Upper lobe of right lung (tissue), 1 donor: ENCODE data around the gene FAM236A. TPM values are rescaled to one million over a fixed set of nuclear protein-coding genes. Genes with fewer than 3 reads are reported as not detected.
"Not testable (repeated sequence)": the region's sequence is repeated elsewhere in the genome, so short reads cannot be mapped to it uniquely, and the experiment has no call there.

Experiments
- ATAC-seq: fragments of 200-7000 bp; cut with Tn5 transposase; one replicate; pipeline ENCODE4 v1.9.1; 2020; ENCODE audit warnings: mild to moderate bottlenecking, moderate library complexity
- DNase-seq: peaks from one replicate; pipeline ENCODE4 v3.0.0-alpha.2; 2020
- H3K27ac ChIP-seq: fragments of 200-600 bp; one replicate; pipeline ENCODE4 v1.8.0; 2022
- H3K27me3 ChIP-seq: fragments of 200-600 bp; one replicate; pipeline ENCODE4 v1.8.0; 2022; ENCODE audit warnings: mild to moderate bottlenecking
- H3K36me3 ChIP-seq: fragments of 200-600 bp; one replicate; pipeline ENCODE4 v1.8.0; 2022
- H3K4me1 ChIP-seq: fragments of 200-600 bp; one replicate; pipeline ENCODE4 v1.8.0; 2022
- H3K4me3 ChIP-seq: fragments of 200-600 bp; one replicate; pipeline ENCODE4 v1.8.0; 2022; ENCODE audit warnings: mild to moderate bottlenecking
- H3K9me3 ChIP-seq: fragments of 200-600 bp; one replicate; pipeline ENCODE4 v1.8.0; 2022
- intact Hi-C: fragments of 100-400 bp; cut with DNase I; formaldehyde crosslinking; loops from one replicate; pipeline ENCODE4 v1.11.0; 2022
- long read RNA-seq: library from polyadenylated mRNA; unstranded; transcript quantifications from one replicate; pipeline ENCODE4 v2.0.0, GENCODE V29; 2021
- total RNA-seq: library from RNA; stranded (reverse); fragmentation: NEBNext Ultra II Directional; extraction: Animal tissue kit (Norgen Biotek cat#: 25700); gene quantifications from one replicate; pipeline ENCODE4 v1.2.1, GENCODE V29; 2021
- donor health status: DM: no; HTN: yes; CAD: no; lungs with severe emphysema.

Gene FAM236A
- not detected for total RNA-seq
- long read RNA-seq, result 0 reads

GRCh38 chrX:72937906-72938305 is at the start of gene FAM236A:
TSS of gene FAM236A (plus strand) at chrX:72938206. CDS start at chrX:72938263, 57 bp downstream.
- H3K27ac ChIP-seq, DNase-seq, intact Hi-C loops, H3K9me3 ChIP-seq, H3K4me3 ChIP-seq, H3K36me3 ChIP-seq, H3K27me3 ChIP-seq, H3K4me1 ChIP-seq, ATAC-seq: not testable (repeated sequence)

- ATAC-seq, intact Hi-C loops: not testable (repeated sequence)
Measured at GRCh38 chrX:72889740-72890139, 48.3 kb upstream of the FAM236A start.

GRCh38 chrX:72912315-72912714 is 25.7 kb upstream of the FAM236A start, which contains the start of gene FAM236C:
TSS of gene FAM236C (plus strand) at chrX:72912615. CDS start at chrX:72912715, 100 bp downstream.
- H3K4me1 ChIP-seq, H3K27me3 ChIP-seq, DNase-seq, H3K4me3 ChIP-seq, H3K27ac ChIP-seq, H3K9me3 ChIP-seq, ATAC-seq, H3K36me3 ChIP-seq, intact Hi-C loops: not testable (repeated sequence)

More at GRCh38 chrX:72889740-72890139, 48.3 kb upstream of the FAM236A start:
- not testable (repeated sequence) for H3K4me3 ChIP-seq, H3K4me1 ChIP-seq, H3K36me3 ChIP-seq, H3K27ac ChIP-seq, DNase-seq, H3K27me3 ChIP-seq, H3K9me3 ChIP-seq

- H3K9me3 ChIP-seq, intact Hi-C loops, H3K4me3 ChIP-seq, H3K36me3 ChIP-seq, H3K4me1 ChIP-seq, DNase-seq, H3K27me3 ChIP-seq, H3K27ac ChIP-seq, ATAC-seq: not testable (repeated sequence)
Measured at GRCh38 chrX:72916096-72916495, 21.9 kb upstream of the FAM236A start.

GRCh38 chrX:72932283-72932682 is 5.7 kb upstream of the FAM236A start:
- ATAC-seq, H3K4me1 ChIP-seq, H3K4me3 ChIP-seq, H3K27ac ChIP-seq, H3K27me3 ChIP-seq, H3K9me3 ChIP-seq, DNase-seq, intact Hi-C loops, H3K36me3 ChIP-seq: not testable (repeated sequence)

- H3K9me3 ChIP-seq, DNase-seq, intact Hi-C loops, H3K36me3 ChIP-seq, H3K4me3 ChIP-seq, H3K27me3 ChIP-seq, H3K4me1 ChIP-seq, H3K27ac ChIP-seq: not testable (repeated sequence)
- peak; percentile 59 for ATAC-seq
Measured at GRCh38 chrX:72936455-72936854, 1.6 kb upstream of the FAM236A start.

GRCh38 chrX:72936882-72937455 is 1.0 kb upstream of the FAM236A start:
- not testable (repeated sequence) for DNase-seq
- peak; percentile 55 for ATAC-seq

GRCh38 chrX:72942272-72942671 is 4.3 kb downstream of the FAM236A start:
- intact Hi-C loops, H3K4me1 ChIP-seq, H3K4me3 ChIP-seq, H3K27me3 ChIP-seq, H3K27ac ChIP-seq, DNase-seq, H3K36me3 ChIP-seq, H3K9me3 ChIP-seq: not testable (repeated sequence)
- peak; percentile 30 for ATAC-seq

More at GRCh38 chrX:72936882-72937455, 1.0 kb upstream of the FAM236A start:
- H3K36me3 ChIP-seq, H3K4me1 ChIP-seq, H3K27me3 ChIP-seq, H3K27ac ChIP-seq, H3K9me3 ChIP-seq, H3K4me3 ChIP-seq, intact Hi-C loops: not testable (repeated sequence)

- H3K36me3 ChIP-seq, DNase-seq, H3K27me3 ChIP-seq, H3K9me3 ChIP-seq, intact Hi-C loops, H3K4me1 ChIP-seq, H3K4me3 ChIP-seq, H3K27ac ChIP-seq: not testable (repeated sequence)
- ATAC-seq, result peak; percentile 71
Measured at GRCh38 chrX:72943035-72943818, 5.2 kb downstream of the FAM236A start.

GRCh38 chrX:72943819-72944169 is 5.8 kb downstream of the FAM236A start, which contains the start of gene DMRTC1:
TSS of gene DMRTC1 (minus strand) at chrX:72943837. CDS start at chrX:72875694, 68,143 bp downstream.
- H3K36me3 ChIP-seq, H3K4me3 ChIP-seq, intact Hi-C loops, H3K27ac ChIP-seq, H3K9me3 ChIP-seq, H3K4me1 ChIP-seq, H3K27me3 ChIP-seq, DNase-seq: not testable (repeated sequence)
- peak; percentile 94 for ATAC-seq

GRCh38 chrX:72959971-72960370 is 22.0 kb downstream of the FAM236A start:
- H3K4me1 ChIP-seq, H3K4me3 ChIP-seq, intact Hi-C loops, H3K27ac ChIP-seq, ATAC-seq, DNase-seq, H3K27me3 ChIP-seq, H3K36me3 ChIP-seq, H3K9me3 ChIP-seq: not testable (repeated sequence)

GRCh38 chrX:72971859-72972258 is 33.9 kb downstream of the FAM236A start:
- DNase-seq, H3K36me3 ChIP-seq, H3K27me3 ChIP-seq, H3K4me1 ChIP-seq, ATAC-seq, intact Hi-C loops, H3K27ac ChIP-seq, H3K9me3 ChIP-seq, H3K4me3 ChIP-seq: not testable (repeated sequence)

GRCh38 chrX:72974885-72975284 is 36.9 kb downstream of the FAM236A start:
- DNase-seq, H3K27me3 ChIP-seq, intact Hi-C loops, ATAC-seq, H3K27ac ChIP-seq, H3K36me3 ChIP-seq, H3K4me1 ChIP-seq, H3K4me3 ChIP-seq, H3K9me3 ChIP-seq: not testable (repeated sequence)

GRCh38 chrX:72980894-72981469 is 43.0 kb downstream of the FAM236A start:
- H3K9me3 ChIP-seq, H3K4me3 ChIP-seq, H3K27ac ChIP-seq, H3K4me1 ChIP-seq, H3K27me3 ChIP-seq, intact Hi-C loops, ATAC-seq, DNase-seq, H3K36me3 ChIP-seq: not testable (repeated sequence)
